Skeletal muscle satellite cell (primary cell): ENCODE measurements around the gene C15orf40.
A peak's percentile ranks its signal among the peaks of the same experiment; 100 is the strongest.
"Not testable (repeated sequence)": the region's sequence is repeated elsewhere in the genome, so short reads cannot be mapped to it uniquely, and the experiment has no call there.

ENCODE experiments used
- H3K27me3 ChIP-seq: 2 replicates; pipeline ENCODE4 v1.7.0; 2013; ENCODE audit warnings: low read length; ENCODE audit not compliant: control insufficient read depth, insufficient read depth
- H3K36me3 ChIP-seq: 2 replicates; pipeline ENCODE4 v1.7.0; 2013; ENCODE audit warnings: mild to moderate bottlenecking, control low read depth, low read length; ENCODE audit not compliant: insufficient read depth
- H3K4me1 ChIP-seq: 2 replicates; pipeline ENCODE4 v1.7.0; 2013; ENCODE audit warnings: low read length; ENCODE audit not compliant: control insufficient read depth, insufficient read depth
- H3K4me2 ChIP-seq: 2 replicates; pipeline ENCODE4 v1.7.0; 2013; ENCODE audit warnings: mild to moderate bottlenecking, low read length
- H3K4me3 ChIP-seq: 2 replicates; pipeline ENCODE4 v1.7.0; 2013; ENCODE audit warnings: low read length
- H3K9ac ChIP-seq: 2 replicates; pipeline ENCODE4 v1.7.0; 2013; ENCODE audit warnings: mild to moderate bottlenecking, low read depth, low read length, moderate library complexity
- H3K9me3 ChIP-seq: replicated peaks from 2 replicates; pipeline ENCODE4 v1.7.0; 2013; ENCODE audit warnings: mild to moderate bottlenecking, control low read depth, low read length

C15orf40 gene

DNA sequence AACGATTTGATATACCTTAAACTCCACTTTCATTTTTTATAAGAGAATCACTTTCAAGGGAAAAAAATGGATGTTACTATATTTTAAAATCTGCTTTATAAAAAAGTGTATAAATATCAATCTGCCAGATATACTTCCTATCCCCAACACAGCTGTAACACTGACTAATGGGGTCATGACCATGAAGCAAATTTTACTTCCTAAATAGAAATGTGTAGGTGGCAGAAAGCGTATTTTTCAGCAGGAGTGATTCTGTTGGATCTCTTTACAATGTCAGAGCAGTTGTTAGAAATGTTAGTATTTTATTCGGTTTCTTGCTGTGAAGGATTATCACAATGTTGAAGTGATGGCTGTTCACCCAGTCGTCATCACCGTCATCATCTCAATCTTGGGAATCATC, 5.5 kb upstream of the C15orf40 start:
- no peak overlapping the region for H3K4me3 ChIP-seq
- H3K9me3 ChIP-seq, result no peaks in the 10 kb centered on the region
- H3K9ac ChIP-seq, result no peak overlapping the region
- peaks cover 39% of the 10 kb centered on the region for H3K36me3 ChIP-seq
- H3K4me2 ChIP-seq, result no peak overlapping the region
- H3K27me3 ChIP-seq, result no peaks in the 10 kb centered on the region
- peaks cover 11% of the 10 kb centered on the region for H3K4me1 ChIP-seq

DNA sequence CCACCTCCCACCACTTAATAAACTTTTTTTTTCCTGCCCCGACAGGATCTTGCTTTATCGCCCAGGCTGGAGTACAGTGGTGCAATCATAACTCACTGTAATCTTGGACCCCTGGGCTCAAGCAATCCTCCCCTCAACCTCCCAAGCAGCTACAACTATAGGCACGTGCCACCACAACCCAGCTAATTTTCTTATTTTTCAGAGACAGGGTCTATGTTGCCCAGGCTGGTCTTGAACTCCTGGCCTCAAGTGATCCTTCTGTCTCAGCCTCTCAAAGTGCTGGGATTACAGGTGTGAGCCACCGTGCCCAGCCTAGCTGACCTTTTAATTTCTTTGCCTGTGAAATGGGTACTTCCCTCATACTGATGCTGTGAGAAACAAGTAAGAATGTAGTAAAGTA, 3.9 kb upstream of the C15orf40 start:
- H3K9me3 ChIP-seq, result no peaks in the 10 kb centered on the region
- H3K9ac ChIP-seq, result no peak overlapping the region
- no peak overlapping the region for H3K4me3 ChIP-seq
- H3K4me2 ChIP-seq, result no peak overlapping the region
- H3K27me3 ChIP-seq, result no peaks in the 10 kb centered on the region
- H3K36me3 ChIP-seq, result peaks cover 39% of the 10 kb centered on the region
- peaks cover 18% of the 10 kb centered on the region for H3K4me1 ChIP-seq

DNA sequence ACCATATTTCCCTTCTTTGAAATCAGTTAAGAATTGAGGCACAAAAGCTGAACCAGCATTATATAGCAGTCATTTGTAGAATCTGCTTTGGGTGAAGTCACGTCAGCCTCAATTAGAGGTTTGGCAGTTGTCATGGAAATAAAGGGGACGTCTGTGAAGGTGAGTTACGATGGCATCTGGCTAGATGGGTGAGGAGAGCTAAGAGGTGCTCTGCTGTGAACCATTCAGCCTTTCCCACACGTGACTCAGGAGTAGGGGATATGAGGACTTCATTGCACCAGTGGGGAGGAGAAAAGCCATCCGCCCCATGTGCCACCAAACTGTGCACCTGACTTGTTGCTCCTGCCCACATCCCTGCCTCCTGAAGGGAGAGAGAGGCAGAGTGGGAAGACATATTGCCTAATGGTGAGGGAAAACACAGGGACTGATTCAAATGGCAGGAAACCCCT, 2.8 kb upstream of the C15orf40 start:
- Histone ChIP-seq H3K4me1 (peaks cover 23% of the 10 kb centered on the region), H3K36me3 (peaks cover 38% of the 10 kb centered on the region), H3K4me3 (no peak overlapping the region), H3K27me3 (no peaks in the 10 kb centered on the region), H3K4me2 (no peak overlapping the region), H3K9me3 (no peaks in the 10 kb centered on the region), H3K9ac (no peak overlapping the region)

DNA sequence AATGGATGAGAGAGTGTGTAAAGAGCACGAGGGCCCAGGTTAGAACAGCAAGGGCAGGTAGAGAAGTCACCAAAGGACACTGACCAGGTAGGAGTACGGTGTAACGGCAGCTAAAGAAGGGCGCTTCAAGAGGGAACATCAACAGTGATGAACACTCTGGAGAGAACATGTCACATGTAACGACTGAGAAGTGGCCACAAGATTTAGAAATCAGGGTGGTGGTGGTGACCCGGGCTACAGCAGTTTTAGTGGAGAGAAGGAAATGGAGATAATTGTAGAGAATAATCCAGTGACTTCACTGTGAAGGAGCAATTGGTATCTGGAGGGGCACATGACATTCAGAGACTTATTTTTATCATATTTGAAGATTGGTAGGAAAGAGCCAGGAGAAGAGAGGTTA, 1.2 kb upstream of the C15orf40 start:
- peak overlapping the region; percentile 77 for H3K4me3 ChIP-seq
- H3K9ac ChIP-seq, result no peak overlapping the region
- H3K4me2 ChIP-seq, result peak overlapping the region; percentile 95
- peaks cover 34% of the 10 kb centered on the region for H3K36me3 ChIP-seq
- H3K27me3 ChIP-seq, result no peaks in the 10 kb centered on the region
- peaks cover 23% of the 10 kb centered on the region for H3K4me1 ChIP-seq
- H3K9me3 ChIP-seq, result no peaks in the 10 kb centered on the region

DNA sequence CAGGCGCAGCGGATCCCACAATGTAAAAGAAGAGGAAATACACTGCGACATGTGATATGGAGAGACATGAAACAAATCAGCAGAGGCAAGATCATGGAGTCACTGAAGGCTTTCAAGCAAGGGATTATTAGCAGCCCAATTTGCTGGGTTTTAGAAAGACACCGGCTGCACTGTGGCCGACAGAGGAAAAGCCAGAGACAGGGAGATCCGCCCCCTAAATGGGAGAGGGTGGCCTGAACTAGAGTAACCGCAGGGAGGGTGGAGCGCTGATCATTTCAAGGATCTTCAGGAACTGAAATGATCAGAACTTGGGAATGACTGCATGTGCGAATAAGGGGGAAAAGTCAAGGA, 612 bp upstream of the C15orf40 start:
- H3K36me3 ChIP-seq, result peaks cover 32% of the 10 kb centered on the region
- peaks cover 21% of the 10 kb centered on the region for H3K4me1 ChIP-seq
- H3K4me2 ChIP-seq, result peak overlapping the region; percentile 95
- H3K9ac ChIP-seq, result peak overlapping the region; percentile 88
- H3K9me3 ChIP-seq, result no peaks in the 10 kb centered on the region
- no peaks in the 10 kb centered on the region for H3K27me3 ChIP-seq
- peak overlapping the region; percentile 77 for H3K4me3 ChIP-seq

DNA sequence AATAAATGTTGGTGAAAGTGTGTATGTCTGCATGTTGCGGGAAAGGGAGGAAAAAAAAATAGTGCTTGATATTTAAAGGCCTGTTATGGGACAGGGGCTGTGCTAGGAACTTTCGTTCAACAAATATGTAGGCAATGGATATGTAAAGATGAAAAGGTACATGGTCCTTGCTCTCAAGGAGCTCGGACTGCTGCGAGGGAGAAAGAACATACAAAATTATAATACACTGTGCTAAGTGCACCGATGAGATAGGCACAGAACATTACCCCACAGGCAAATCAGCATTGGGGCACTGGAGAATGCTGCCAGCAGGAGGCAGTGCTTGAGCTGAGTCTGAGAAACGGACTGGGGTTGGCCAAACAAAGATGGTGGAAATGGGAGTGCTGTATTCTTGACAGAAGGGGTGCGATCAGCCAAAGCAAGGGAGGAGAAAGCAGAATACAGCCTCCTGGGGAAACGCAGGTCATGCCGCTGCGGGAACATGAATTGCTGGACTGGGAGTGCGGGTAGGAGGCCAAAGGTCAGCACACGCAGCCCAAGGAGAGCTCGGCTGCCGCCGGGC, 649 bp downstream of the C15orf40 start:
- Histone ChIP-seq H3K4me3 (peak overlapping the region; percentile 77), H3K27me3 (no peaks in the 10 kb centered on the region), H3K9me3 (no peaks in the 10 kb centered on the region), H3K36me3 (peaks cover 29% of the 10 kb centered on the region), H3K9ac (peak overlapping the region; percentile 88), H3K4me2 (peak overlapping the region; percentile 95), H3K4me1 (peaks cover 19% of the 10 kb centered on the region)

DNA sequence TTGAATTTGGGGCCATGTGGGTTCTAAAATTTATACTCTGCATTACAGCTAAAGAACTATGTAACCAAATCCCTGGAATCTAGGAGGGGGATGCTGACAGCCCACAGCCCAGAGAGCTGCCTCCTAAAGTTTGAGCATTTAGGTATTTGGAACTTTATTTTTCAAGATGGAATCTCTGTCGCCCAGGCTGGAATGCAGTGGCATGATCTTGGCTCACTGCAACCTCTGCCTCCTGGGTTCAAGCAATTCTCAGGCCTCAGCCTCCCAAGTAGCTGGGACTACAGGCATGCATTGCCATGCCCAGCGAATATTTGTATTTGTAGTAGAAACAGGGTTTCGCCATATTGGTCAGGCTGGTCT, 10.8 kb downstream of the C15orf40 start:
- H3K36me3 ChIP-seq, H3K4me3 ChIP-seq, H3K4me1 ChIP-seq, H3K9ac ChIP-seq, H3K4me2 ChIP-seq, H3K27me3 ChIP-seq, H3K9me3 ChIP-seq: not testable (repeated sequence)

DNA sequence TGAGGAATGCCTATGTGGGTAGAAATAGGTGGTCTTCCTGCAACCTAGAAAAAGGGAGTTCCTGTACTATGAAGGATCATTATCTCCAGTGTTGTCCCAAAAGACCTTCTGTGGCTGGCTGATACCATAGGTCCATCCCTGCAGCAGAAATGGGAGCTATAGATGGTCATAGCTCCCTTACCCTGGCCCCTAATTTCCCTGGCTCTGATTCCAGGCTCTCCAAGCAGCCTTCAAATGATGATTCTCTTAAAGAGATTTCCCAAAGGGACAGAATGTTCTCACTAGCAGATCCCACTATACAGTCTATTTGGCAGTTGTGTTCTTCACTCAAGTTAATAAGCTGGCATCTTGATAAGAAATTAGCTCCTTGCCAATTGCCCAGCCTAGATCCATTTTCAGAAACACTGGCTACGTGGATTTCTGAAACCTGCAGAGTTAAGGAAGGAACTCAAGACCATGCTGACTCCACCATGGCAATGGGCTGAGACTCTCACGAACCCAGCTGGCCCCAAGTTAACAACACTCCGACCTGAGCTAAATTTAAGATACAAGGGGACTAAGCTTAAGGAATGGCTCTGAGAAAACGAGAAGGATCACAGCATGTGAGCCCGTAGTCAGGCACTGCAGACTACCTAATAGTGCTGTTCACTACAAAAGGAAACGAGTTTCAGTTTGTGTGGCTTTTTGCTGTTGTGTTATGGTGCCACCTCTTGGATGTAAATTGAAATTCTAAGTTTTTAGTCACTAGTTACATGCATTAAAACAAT, 11.4 kb downstream of the C15orf40 start:
- H3K9ac ChIP-seq, result peak overlapping the region; percentile 61
- H3K4me3 ChIP-seq, result peak overlapping the region; percentile 68
- H3K4me2 ChIP-seq, result peak overlapping the region; percentile 86
- H3K9me3 ChIP-seq, result no peaks in the 10 kb centered on the region
- no peaks in the 10 kb centered on the region for H3K4me1 ChIP-seq
- no peaks in the 10 kb centered on the region for H3K36me3 ChIP-seq
- no peaks in the 10 kb centered on the region for H3K27me3 ChIP-seq

DNA sequence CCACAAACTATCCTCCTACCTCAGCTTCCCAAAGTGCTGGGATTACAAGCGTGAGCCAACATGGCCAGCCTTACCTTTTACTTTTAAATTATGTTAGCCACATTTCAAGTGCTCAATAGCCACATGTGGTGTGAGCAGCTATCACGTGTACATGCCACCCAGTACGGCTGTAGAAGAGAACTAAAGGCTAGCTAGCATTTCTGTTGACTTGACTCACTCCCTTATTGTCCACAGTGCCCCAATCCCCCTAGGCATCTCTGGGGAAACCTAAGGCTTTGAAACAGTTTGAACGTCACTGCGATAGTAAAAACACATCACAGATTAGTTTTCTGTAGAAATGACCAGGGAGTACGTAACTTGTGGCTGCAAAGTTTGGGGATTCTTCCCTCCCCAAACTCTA, 12.0 kb downstream of the C15orf40 start:
- no peaks in the 10 kb centered on the region for H3K9me3 ChIP-seq
- H3K36me3 ChIP-seq, result no peaks in the 10 kb centered on the region
- H3K27me3 ChIP-seq, result no peaks in the 10 kb centered on the region
- H3K4me1 ChIP-seq, result no peaks in the 10 kb centered on the region
- no peak overlapping the region for H3K9ac ChIP-seq
- H3K4me2 ChIP-seq, result no peak overlapping the region
- no peak overlapping the region for H3K4me3 ChIP-seq

DNA sequence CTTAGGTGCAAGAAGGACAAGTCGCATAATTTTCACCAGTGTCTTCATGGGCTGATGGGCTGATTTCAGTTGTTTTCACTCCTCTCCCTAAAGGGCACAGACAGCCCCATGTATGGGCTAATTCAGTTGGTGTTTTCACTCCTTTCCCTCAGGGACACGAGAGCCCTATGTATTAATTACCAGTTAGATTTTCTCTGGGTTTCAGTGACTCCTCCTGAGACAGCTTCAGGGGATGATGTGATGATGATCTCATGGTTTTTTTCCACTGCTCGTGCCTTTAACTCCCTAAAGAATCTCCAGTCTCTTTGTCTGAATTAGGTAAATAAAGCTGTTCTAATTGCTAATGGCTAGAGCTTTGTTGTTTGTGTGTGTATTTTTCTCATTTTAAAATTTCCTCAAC, 15.5 kb downstream of the C15orf40 start:
- no peaks in the 10 kb centered on the region for H3K27me3 ChIP-seq
- H3K36me3 ChIP-seq, result no peaks in the 10 kb centered on the region
- no peaks in the 10 kb centered on the region for H3K9me3 ChIP-seq
- H3K4me2 ChIP-seq, result no peak overlapping the region
- no peaks in the 10 kb centered on the region for H3K4me1 ChIP-seq
- no peak overlapping the region for H3K4me3 ChIP-seq
- H3K9ac ChIP-seq, result no peak overlapping the region

DNA sequence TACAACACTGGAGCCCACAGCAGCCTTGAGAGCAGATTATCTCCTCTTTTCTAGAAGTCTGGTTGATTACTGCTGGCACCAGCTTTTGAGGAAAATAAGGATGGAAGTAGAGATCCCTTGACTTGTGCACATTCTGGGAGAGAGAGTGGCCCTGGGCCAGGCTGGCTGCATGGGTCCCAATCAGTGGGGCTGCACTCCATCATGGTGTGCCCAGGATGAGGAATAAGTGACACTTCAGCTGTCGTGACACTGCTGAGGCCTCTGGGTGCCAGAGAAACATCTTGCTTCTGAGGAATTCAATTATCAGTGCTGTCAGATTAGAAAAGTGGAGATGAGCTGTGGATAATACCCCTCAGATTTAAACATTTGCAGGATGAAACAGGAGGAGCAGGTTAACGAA, 16.4 kb downstream of the C15orf40 start:
- no peak overlapping the region for H3K9ac ChIP-seq
- no peak overlapping the region for H3K4me2 ChIP-seq
- no peaks in the 10 kb centered on the region for H3K36me3 ChIP-seq
- no peaks in the 10 kb centered on the region for H3K27me3 ChIP-seq
- H3K4me3 ChIP-seq, result no peak overlapping the region
- H3K4me1 ChIP-seq, result no peaks in the 10 kb centered on the region
- no peaks in the 10 kb centered on the region for H3K9me3 ChIP-seq

DNA sequence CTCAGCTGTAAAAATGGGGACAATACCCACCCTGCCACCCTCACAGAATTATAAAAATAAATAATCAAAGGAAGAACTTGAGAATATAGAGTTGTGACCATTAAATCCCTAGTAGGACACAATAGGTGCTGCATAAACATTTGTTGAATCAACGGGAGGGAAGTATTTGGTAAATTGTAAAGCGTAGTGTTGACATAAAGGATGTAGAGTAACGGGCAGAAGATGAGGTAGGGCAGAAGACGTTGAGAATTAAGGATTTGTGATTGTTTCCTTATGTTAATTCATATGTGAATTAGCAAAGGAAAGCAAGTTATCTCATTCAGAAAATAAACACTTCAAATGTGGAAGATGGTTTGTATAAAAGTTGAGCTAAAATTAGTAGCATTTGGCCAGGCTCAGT, 18.3 kb downstream of the C15orf40 start:
- Histone ChIP-seq H3K36me3 (peaks cover 3% of the 10 kb centered on the region), H3K27me3 (no peaks in the 10 kb centered on the region), H3K9ac (no peak overlapping the region), H3K4me1 (no peaks in the 10 kb centered on the region), H3K9me3 (no peaks in the 10 kb centered on the region), H3K4me2 (no peak overlapping the region), H3K4me3 (no peak overlapping the region)
